Uterus (tissue), 4 donors: ENCODE data around the gene ERI2. TPM values are rescaled to one million over a fixed set of nuclear protein-coding genes. Genes with fewer than 3 reads are reported as not detected.
"Not testable (repeated sequence)": the region's sequence is repeated elsewhere in the genome, so short reads cannot be mapped to it uniquely, and the experiment has no call there.

Source experiments
- DNase-seq, 2 donors: peaks; one replicate each; pipeline ENCODE4 v3.0.0-alpha.2; 2019 to 2020
- H3K27ac ChIP-seq, 2 donors: fragments of 200-600 bp; sonication (generic); 1 replicate in 1 of 2; 2 replicates in 1 of 2; pipeline ENCODE4 v1.5.1; 2016 to 2018
- H3K27me3 ChIP-seq, 2 donors: fragments of 200-600 bp; sonication (generic); one replicate each; pipeline ENCODE4 v1.5.1; 2018 to 2019; ENCODE audit warnings: control low read depth in 1 of 2
- H3K36me3 ChIP-seq, 2 donors: fragments of 200-600 bp; sonication (generic); one replicate each; pipeline ENCODE4 v1.5.1; 2019; ENCODE audit warnings: control low read depth in 1 of 2
- H3K4me1 ChIP-seq, 2 donors: fragments of 200-600 bp; sonication (generic); one replicate each; pipeline ENCODE4 v1.5.1; 2018 to 2019; ENCODE audit warnings: control low read depth in 1 of 2
- H3K4me3 ChIP-seq, 2 donors: fragments of 200-600 bp; sonication (generic); 1 replicate in 1 of 2; 2 replicates in 1 of 2; pipeline ENCODE4 v1.5.1; 2018 to 2019; ENCODE audit warnings: mild to moderate bottlenecking in 1 of 2
- H3K9me3 ChIP-seq, 2 donors: fragments of 200-600 bp; sonication (generic); one replicate each; pipeline ENCODE4 v1.5.1; 2019; ENCODE audit warnings: control low read depth in 1 of 2
- CTCF ChIP-seq, 4 experiments: fragments of 200-600 bp in 2 of 4; fragments of 450-650 bp in 2 of 4; sonication (generic) in 2 of 4; IDR thresholded peaks; one replicate each; pipeline ENCODE4 v1.5.1; 2016 to 2019; ENCODE audit warnings: antibody characterized with exemption in 4 of 4, mild to moderate bottlenecking in 2 of 4, moderate library complexity in 1 of 4
- POLR2A ChIP-seq, 2 donors: fragments of 450-650 bp; IDR thresholded peaks; one replicate each; pipeline ENCODE4 v1.6.1; 2016; ENCODE audit warnings: antibody characterized with exemption in 2 of 2, mild to moderate bottlenecking in 1 of 2, moderate library complexity in 1 of 2
- intact Hi-C: fragments of 100-400 bp; cut with DNase I; formaldehyde crosslinking; loops from one replicate; pipeline ENCODE4 v1.15.1; 2023; ENCODE audit warnings: low total_unique reads
- total RNA-seq, 4 donors: library from RNA; depleted of rRNA in 3 of 4; stranded (reverse); fragments of >200 nt in 3 of 4; gene quantifications; one replicate each; pipeline versions ENCODE4 v1.1.0 to v1.2.4, GENCODE V29; 2014 to 2023
- donor health status: DM: yes; HTN: yes; CAD: no.

Gene ERI2
- total RNA-seq, 4 donors from 2014 or later, result 0.88 to 37.3 (median 5.0) TPM

GRCh38 chr16:20765732-20766131 lies 40.5 kb downstream of the ERI2 start:
- Histone ChIP-seq H3K4me1 (no peaks in the 10 kb centered on the region), H3K4me3 (no peak overlapping the region), H3K36me3 (no peaks in the 10 kb centered on the region), H3K9me3 (no peaks in the 10 kb centered on the region), H3K27ac (no peak overlapping the region), H3K27me3 (no peaks in the 10 kb centered on the region)
- TF ChIP-seq POLR2A (IDR thresholded peaks at IDR 0.05) (no peak), CTCF (IDR thresholded peaks at IDR 0.05) (no peak)
- intact Hi-C loops, result no loop called here
- no peak for DNase-seq

- H3K36me3 ChIP-seq, H3K27me3 ChIP-seq, H3K9me3 ChIP-seq, DNase-seq, H3K4me1 ChIP-seq, intact Hi-C loops, H3K4me3 ChIP-seq: not testable (repeated sequence)
- H3K27ac ChIP-seq, result peak overlapping the region; percentile 24 to 73
Measured at GRCh38 chr16:20764448-20764847, 41.8 kb downstream of the ERI2 start.

- Histone ChIP-seq H3K4me3 (peak within 1 kb of the TSS; percentile 22 to 38), H3K36me3 (no peaks in the 10 kb centered on the region), H3K4me1 (no peaks in the 10 kb centered on the region), H3K27ac (peak within 1 kb of the TSS; percentile 73 to 74), H3K27me3 (no peaks in the 10 kb centered on the region), H3K9me3 (no peaks in the 10 kb centered on the region)
- peak; percentile 44 to 62 for DNase-seq
- peak in 1 of 2 donors; percentile 21 for TF ChIP-seq POLR2A (IDR thresholded peaks at IDR 0.05)
- no peak for TF ChIP-seq CTCF (IDR thresholded peaks at IDR 0.05)
- intact Hi-C loops, result no loop called here
Measured at GRCh38 chr16:20763461-20764232, 42.6 kb downstream of the ERI2 start, which contains the start of gene ACSM3. Gene ACSM3 (plus strand): TSS chr16:20764014. CDS start chr16:20770035, 6,021 bp downstream.

GRCh38 chr16:20762404-20763123 lies 43.7 kb downstream of the ERI2 start:
- Histone ChIP-seq H3K4me1 (no peaks in the 10 kb centered on the region), H3K9me3 (no peaks in the 10 kb centered on the region), H3K27ac (peak overlapping the region in 1 of 2 donors; percentile 74), H3K4me3 (no peak overlapping the region), H3K36me3 (no peaks in the 10 kb centered on the region), H3K27me3 (no peaks in the 10 kb centered on the region)
- TF ChIP-seq POLR2A (IDR thresholded peaks at IDR 0.05), result no peak
- TF ChIP-seq CTCF (IDR thresholded peaks at IDR 0.05), result no peak
- intact Hi-C loops, result no loop called here
- no peak for DNase-seq

GRCh38 chr16:20761175-20761574 lies 45.1 kb downstream of the ERI2 start:
- Histone ChIP-seq H3K9me3 (no peaks in the 10 kb centered on the region), H3K27me3 (no peaks in the 10 kb centered on the region), H3K4me3 (no peak overlapping the region), H3K27ac (no peak overlapping the region), H3K4me1 (no peaks in the 10 kb centered on the region), H3K36me3 (no peaks in the 10 kb centered on the region)
- no peak for DNase-seq
- TF ChIP-seq POLR2A (IDR thresholded peaks at IDR 0.05), result no peak
- no peak for TF ChIP-seq CTCF (IDR thresholded peaks at IDR 0.05)
- intact Hi-C loops, result no loop called here
